KMS-11 (cell line): ENCODE measurements around the gene WIZ.

ENCODE experiments used
- H2AFZ ChIP-seq: fragments of 200-600 bp; sonication (generic); 2 replicates; pipeline ENCODE4 v1.6.1; 2016; ENCODE audit warnings: antibody characterized with exemption, mixed run types, low read depth
- H3K27ac ChIP-seq: fragments of 200-600 bp; sonication (generic); 2 replicates; pipeline ENCODE4 v1.6.1; 2016; ENCODE audit warnings: mild to moderate bottlenecking, mixed run types
- H3K27me3 ChIP-seq: fragments of 200-600 bp; sonication (generic); 2 replicates; pipeline ENCODE4 v1.6.1; 2017; ENCODE audit warnings: mild to moderate bottlenecking, low read depth, mixed run types, moderate library complexity; ENCODE audit not compliant: insufficient read depth
- H3K36me3 ChIP-seq: fragments of 200-600 bp; sonication (generic); 2 replicates; pipeline ENCODE4 v1.6.1; 2017; ENCODE audit warnings: mild to moderate bottlenecking, mixed run types; ENCODE audit not compliant: insufficient read depth
- H3K4me1 ChIP-seq: fragments of 200-600 bp; sonication (generic); 2 replicates; pipeline ENCODE4 v1.6.1; 2016; ENCODE audit warnings: mild to moderate bottlenecking, low read depth, mixed run types; ENCODE audit not compliant: poor library complexity, severe bottlenecking
- H3K4me2 ChIP-seq: fragments of 200-600 bp; sonication (generic); 2 replicates; pipeline ENCODE4 v1.7.0; 2016; ENCODE audit warnings: mild to moderate bottlenecking, mixed run types
- H3K4me3 ChIP-seq: fragments of 200-600 bp; sonication (generic); IDR thresholded peaks from 2 replicates; pipeline ENCODE4 v1.6.1; 2017; ENCODE audit warnings: low read depth, low read length, mixed read lengths; ENCODE audit not compliant: insufficient read depth
- H3K79me2 ChIP-seq: fragments of 200-600 bp; sonication (generic); 2 replicates; pipeline ENCODE4 v1.6.1; 2016; ENCODE audit warnings: low read depth, mixed run types; ENCODE audit not compliant: insufficient read depth
- H3K9ac ChIP-seq: fragments of 200-600 bp; sonication (generic); 2 replicates; pipeline ENCODE4 v1.6.1; 2016; ENCODE audit warnings: mild to moderate bottlenecking, mixed run types
- H4K20me1 ChIP-seq: fragments of 200-600 bp; sonication (generic); 2 replicates; pipeline ENCODE4 v1.6.1; 2016; ENCODE audit warnings: mild to moderate bottlenecking, mixed run types; ENCODE audit not compliant: insufficient read depth
- CTCF ChIP-seq: fragments of 200-600 bp; sonication (generic); conservative IDR thresholded peaks from 2 replicates; pipeline ENCODE4 v1.6.1; 2017; ENCODE audit warnings: low read depth, mild to moderate bottlenecking, antibody characterized with exemption, low read length, moderate library complexity, mixed read lengths

WIZ gene

GRCh38 chr19:15471639-15472101 lies 21.9 kb upstream of the WIZ start:
- H3K4me3 ChIP-seq, result no peak overlapping the region
- H3K79me2 ChIP-seq, result no peaks in the 10 kb centered on the region
- no peak overlapping the region for H3K9ac ChIP-seq
- H3K4me1 ChIP-seq, result peaks cover 20% of the 10 kb centered on the region
- no peak overlapping the region for H2AFZ ChIP-seq
- H4K20me1 ChIP-seq, result no peaks in the 10 kb centered on the region
- no peak overlapping the region for H3K27ac ChIP-seq
- no peaks in the 10 kb centered on the region for H3K36me3 ChIP-seq
- no peak for TF ChIP-seq CTCF
- no peak overlapping the region for H3K4me2 ChIP-seq
- no peaks in the 10 kb centered on the region for H3K27me3 ChIP-seq

- Histone ChIP-seq H3K4me3 (no peak overlapping the region), H4K20me1 (no peaks in the 10 kb centered on the region), H3K4me2 (no peak overlapping the region), H3K4me1 (peaks cover 38% of the 10 kb centered on the region), H3K27me3 (no peaks in the 10 kb centered on the region), H3K27ac (no peak overlapping the region), H2AFZ (no peak overlapping the region), H3K9ac (no peak overlapping the region), H3K79me2 (no peaks in the 10 kb centered on the region), H3K36me3 (no peaks in the 10 kb centered on the region)
- no peak for TF ChIP-seq CTCF
Observed at GRCh38 chr19:15469513-15470297, 19.9 kb upstream of the WIZ start.

GRCh38 chr19:15468675-15469512 lies 19.1 kb upstream of the WIZ start:
- no peak overlapping the region for H3K4me3 ChIP-seq
- no peak overlapping the region for H2AFZ ChIP-seq
- no peak overlapping the region for H3K9ac ChIP-seq
- TF ChIP-seq CTCF, result no peak
- H3K4me1 ChIP-seq, result peaks cover 35% of the 10 kb centered on the region
- H3K27ac ChIP-seq, result no peak overlapping the region
- no peaks in the 10 kb centered on the region for H3K36me3 ChIP-seq
- H3K79me2 ChIP-seq, result no peaks in the 10 kb centered on the region
- H3K4me2 ChIP-seq, result no peak overlapping the region
- no peaks in the 10 kb centered on the region for H3K27me3 ChIP-seq
- no peaks in the 10 kb centered on the region for H4K20me1 ChIP-seq

- H3K9ac ChIP-seq, result no peak overlapping the region
- H3K4me1 ChIP-seq, result peaks cover 40% of the 10 kb centered on the region
- H3K27me3 ChIP-seq, result no peaks in the 10 kb centered on the region
- no peak overlapping the region for H3K4me2 ChIP-seq
- H2AFZ ChIP-seq, result no peak overlapping the region
- H3K27ac ChIP-seq, result no peak overlapping the region
- no peaks in the 10 kb centered on the region for H3K79me2 ChIP-seq
- H3K4me3 ChIP-seq, result no peak overlapping the region
- H3K36me3 ChIP-seq, result no peaks in the 10 kb centered on the region
- H4K20me1 ChIP-seq, result no peaks in the 10 kb centered on the region
- TF ChIP-seq CTCF, result no peak
Observed at GRCh38 chr19:15467734-15468214, 18.0 kb upstream of the WIZ start.
